GM23338 (cell line): ENCODE data around the gene FOXJ1. TPM values are rescaled to one million over a fixed set of nuclear protein-coding genes. Genes with fewer than 3 reads are reported as not detected.

ENCODE experiments used
- ATAC-seq: fragments of 200-7000 bp; cut with Tn5 transposase; 3 replicates; pipeline ENCODE4 v1.9.1; 2020
- DNase-seq: peaks from one replicate; pipeline ENCODE4 v3.0.0-alpha.2; 2015; ENCODE audit warnings: low spot score
- H2AFZ ChIP-seq: fragments of 200-600 bp; sonication (generic); 2 replicates; pipeline ENCODE4 v1.8.0; 2016; ENCODE audit warnings: antibody characterized with exemption, mild to moderate bottlenecking, moderate library complexity
- H3F3A ChIP-seq: fragments of 200-600 bp; sonication (generic); replicated peaks from 2 replicates; pipeline ENCODE4 v1.8.0; 2017; ENCODE audit warnings: antibody characterized with exemption, mixed run types, low read depth
- H3K27ac ChIP-seq: fragments of 200-600 bp; sonication (generic); 2 replicates; pipeline ENCODE4 v1.6.1; 2016; ENCODE audit warnings: low read depth
- H3K27me3 ChIP-seq: fragments of 200-600 bp; sonication (generic); 2 replicates; pipeline ENCODE4 v1.8.0; 2016; ENCODE audit warnings: mild to moderate bottlenecking, mixed run types, moderate library complexity; ENCODE audit not compliant: insufficient read depth
- H3K36me3 ChIP-seq: fragments of 200-600 bp; sonication (generic); 2 replicates; pipeline ENCODE4 v1.8.0; 2016; ENCODE audit warnings: mild to moderate bottlenecking; ENCODE audit not compliant: insufficient read depth
- H3K4me1 ChIP-seq: fragments of 200-600 bp; sonication (generic); 2 replicates; pipeline ENCODE4 v1.8.0; 2016; ENCODE audit warnings: mild to moderate bottlenecking, moderate library complexity; ENCODE audit not compliant: insufficient read depth
- H3K4me2 ChIP-seq: fragments of 200-600 bp; sonication (generic); 2 replicates; pipeline ENCODE4 v1.7.1; 2017; ENCODE audit warnings: mixed run types
- H3K4me3 ChIP-seq: fragments of 200-600 bp; sonication (generic); 2 replicates; pipeline ENCODE4 v1.6.1; 2016; ENCODE audit warnings: mixed run types
- H3K79me2 ChIP-seq: fragments of 200-600 bp; sonication (generic); replicated peaks from 2 replicates; pipeline ENCODE4 v1.8.0; 2017; ENCODE audit warnings: mild to moderate bottlenecking; ENCODE audit not compliant: insufficient read depth
- H3K9me2 ChIP-seq: fragments of 200-600 bp; sonication (generic); 2 replicates; pipeline ENCODE4 v1.8.0; 2017; ENCODE audit not compliant: insufficient read depth
- H4K20me1 ChIP-seq: fragments of 200-600 bp; sonication (generic); replicated peaks from 2 replicates; pipeline ENCODE4 v1.8.0; 2017; ENCODE audit warnings: mild to moderate bottlenecking; ENCODE audit not compliant: insufficient read depth
- H3K27ac Mint-ChIP-seq: 2 replicates; pipeline ENCODE4 v1.8.0; 2020; ENCODE audit warnings: inconsistent platforms, mild to moderate bottlenecking, moderate library complexity, mixed read lengths
- H3K27me3 Mint-ChIP-seq: 3 replicates; pipeline ENCODE4 v1.8.0; 2022; ENCODE audit warnings: low read depth, mild to moderate bottlenecking, moderate library complexity, mixed read lengths, inconsistent platforms; ENCODE audit not compliant: insufficient read depth, poor library complexity
- H3K36me3 Mint-ChIP-seq: 3 replicates; pipeline ENCODE4 v1.8.0; 2021; ENCODE audit warnings: low read depth, mild to moderate bottlenecking, inconsistent platforms, moderate library complexity, mixed read lengths
- H3K4me1 Mint-ChIP-seq: 3 replicates; pipeline ENCODE4 v1.8.0; 2020; ENCODE audit warnings: mild to moderate bottlenecking, inconsistent platforms, mixed read lengths
- H3K4me3 Mint-ChIP-seq: 3 replicates; pipeline ENCODE4 v1.8.0; 2021; ENCODE audit warnings: moderate library complexity, mild to moderate bottlenecking, inconsistent platforms, mixed read lengths
- H3K9me3 Mint-ChIP-seq: 3 replicates; pipeline ENCODE4 v1.8.0; 2020; ENCODE audit warnings: moderate library complexity, mild to moderate bottlenecking, inconsistent platforms, mixed read lengths
- CTCF ChIP-seq, 2 experiments: fragments of 200-600 bp in 1 of 2; sonication (generic) in 1 of 2; conservative IDR thresholded peaks; 2 replicates each; pipeline versions ENCODE4 v1.5.1 to v1.6.1; 2016 to 2017; ENCODE audit warnings: antibody characterized with exemption in 2 of 2, low read depth in 2 of 2, mild to moderate bottlenecking in 2 of 2, moderate library complexity in 1 of 2
- ETS1 ChIP-seq: IDR thresholded peaks from 2 replicates; pipeline ENCODE4 v1.6.1; 2016; ENCODE audit warnings: antibody characterized with exemption
- EZH2 ChIP-seq: fragments of 200-600 bp; sonication (generic); IDR thresholded peaks from one replicate; pipeline ENCODE4 v1.8.0; 2017; ENCODE audit warnings: antibody characterized with exemption, mild to moderate bottlenecking, low read depth; ENCODE audit not compliant: unreplicated experiment
- JUNB ChIP-seq: IDR thresholded peaks from one replicate; pipeline ENCODE4 v1.6.1; 2016; ENCODE audit warnings: antibody characterized with exemption; ENCODE audit not compliant: unreplicated experiment
- NANOG ChIP-seq: IDR thresholded peaks from 2 replicates; pipeline ENCODE4 v1.6.1; 2016; ENCODE audit warnings: antibody characterized with exemption, borderline replicate concordance
- REST ChIP-seq: IDR thresholded peaks from one replicate; pipeline ENCODE4 v1.6.1; 2018; ENCODE audit warnings: antibody characterized with exemption; ENCODE audit not compliant: unreplicated experiment
- ZNF114 ChIP-seq: fragments of 250-450 bp; sonication (Bioruptor Pico); IDR thresholded peaks from 2 replicates; pipeline ENCODE4 v1.5.0; 2020; ENCODE audit warnings: mild to moderate bottlenecking, moderate library complexity
- polyA plus RNA-seq: library from polyadenylated mRNA; unstranded; fragments of >200 nt; fragmentation: Nextera tagmentation; extraction: Ambion mirVana; gene quantifications from 2 replicates; pipeline ENCODE4 v1.2.1, GENCODE V29; 2016
- total RNA-seq: library from RNA; depleted of rRNA; stranded (reverse); fragments of >200 nt; shearing (Covaris generic); gene quantifications from 2 replicates; pipeline ENCODE4 v1.2.3, GENCODE V29; 2014

The FOXJ1 gene
- total and polyA plus RNA-seq, 2 experiments from 2014 or later, result 2.3 to 12.3 TPM

- TF ChIP-seq CTCF (conservative IDR thresholded peaks at IDR 0.05; ENCODE audit: low read depth in 2 of 2) (no peak), ETS1 (no peak), JUNB (no peak), NANOG (no peak)
Observed at GRCh38 chr17:76091526-76092286, 49.3 kb downstream of the FOXJ1 start (continued).

- Mint-ChIP-seq H3K27me3 (peaks cover 7% of the 10 kb centered on the region), H3K4me3 (no peak overlapping the region), H3K4me1 (no peaks in the 10 kb centered on the region), H3K27ac (no peak overlapping the region), H3K36me3 (peaks cover 63% of the 10 kb centered on the region), H3K9me3 (no peaks in the 10 kb centered on the region)
- Histone ChIP-seq H3K4me2 (no peak overlapping the region), H3K9me2 (no peaks in the 10 kb centered on the region), H3K27me3 (no peaks in the 10 kb centered on the region), H3K4me1 (no peaks in the 10 kb centered on the region), H2AFZ (no peak overlapping the region), H3F3A (no peaks in the 10 kb centered on the region), H3K4me3 (no peak overlapping the region), H3K27ac (no peak overlapping the region), H3K79me2 (no peaks in the 10 kb centered on the region), H3K36me3 (peaks cover 6% of the 10 kb centered on the region; the same call in 1 of the 2 replicates), H4K20me1 (no peaks in the 10 kb centered on the region; the same call in 1 of the 2 replicates)
- DNase-seq (no peak), ATAC-seq (no peak)
- no peak for TF ChIP-seq ZNF114 (CRISPR knock-in tag)
- no peak for TF ChIP-seq REST
- TF ChIP-seq EZH2, result no peak
- no peak for TF ChIP-seq NANOG
- no peak for TF ChIP-seq CTCF (conservative IDR thresholded peaks at IDR 0.05; ENCODE audit: low read depth in 2 of 2)
Observed at GRCh38 chr17:76090517-76091129, 50.4 kb downstream of the FOXJ1 start.
